ENCODE measurements around the gene GTF2E1. TPM values are rescaled to one million over a fixed set of nuclear protein-coding genes. Genes with fewer than 3 reads are reported as not detected.

GTF2E1 gene
- total RNA-seq, 4 donors from 2014 or later: 11.4 to 21.0 (median 15.3) TPM

- no peak overlapping the region for H3K4me3 ChIP-seq
- H3K27me3 ChIP-seq: no peaks in the 10 kb centered on the region
- H3K9me3 ChIP-seq: no peaks in the 10 kb centered on the region
- H3K36me3 ChIP-seq: no peaks in the 10 kb centered on the region
- TF ChIP-seq EP300 (IDR thresholded peaks at IDR 0.05) (no peak), POLR2A (IDR thresholded peaks at IDR 0.05) (no peak), CTCF (IDR thresholded peaks at IDR 0.05) (no peak), POLR2AphosphoS5 (IDR thresholded peaks at IDR 0.05) (no peak)
- ATAC-seq: no peak
- no peaks in the 10 kb centered on the region for H3K4me1 ChIP-seq
- 68 to 82% methylated on average over 2 to 6 of the region's 6 CpGs for WGBS, 2 donors (ENCODE audit: low coverage in 1 of 2)
- no peak overlapping the region for H3K27ac ChIP-seq
Measured at GRCh38 chr3:120796976-120797375, 54.4 kb downstream of the GTF2E1 start.

GRCh38 chr3:120797857-120798256 is 55.3 kb downstream of the GTF2E1 start:
- no peaks in the 10 kb centered on the region for H3K36me3 ChIP-seq
- 83 to 85% methylated on average over 1 to 2 of the region's 2 CpGs for WGBS, 2 donors (ENCODE audit: low coverage in 1 of 2)
- no peaks in the 10 kb centered on the region for H3K4me1 ChIP-seq
- H3K9me3 ChIP-seq: no peaks in the 10 kb centered on the region
- no peak overlapping the region for H3K27ac ChIP-seq
- TF ChIP-seq POLR2A (IDR thresholded peaks at IDR 0.05) (no peak), CTCF (IDR thresholded peaks at IDR 0.05) (no peak)
- no peak for ATAC-seq
- H3K4me3 ChIP-seq: no peak overlapping the region
- H3K27me3 ChIP-seq: no peaks in the 10 kb centered on the region

GRCh38 chr3:120798346-120798745 is 55.8 kb downstream of the GTF2E1 start:
- H3K36me3 ChIP-seq: no peaks in the 10 kb centered on the region
- H3K9me3 ChIP-seq: no peaks in the 10 kb centered on the region
- no peak for TF ChIP-seq EP300 (IDR thresholded peaks at IDR 0.05)
- no peak for TF ChIP-seq CTCF (IDR thresholded peaks at IDR 0.05)
- no peak for TF ChIP-seq POLR2AphosphoS5 (IDR thresholded peaks at IDR 0.05)
- no peak for TF ChIP-seq POLR2A (IDR thresholded peaks at IDR 0.05)
- no peaks in the 10 kb centered on the region for H3K4me1 ChIP-seq
- no peaks in the 10 kb centered on the region for H3K27me3 ChIP-seq
- no peak for ATAC-seq
- H3K4me3 ChIP-seq: no peak overlapping the region
- no peak overlapping the region for H3K27ac ChIP-seq
- WGBS, 2 donors (ENCODE audit: low coverage in 1 of 2): 80% methylated on average over 1 of the region's 1 CpG

GRCh38 chr3:120800625-120801024 is 58.1 kb downstream of the GTF2E1 start:
- ATAC-seq: no peak
- no peaks in the 10 kb centered on the region for H3K27me3 ChIP-seq
- H3K4me3 ChIP-seq: no peak overlapping the region
- no peaks in the 10 kb centered on the region for H3K9me3 ChIP-seq
- no peak overlapping the region for H3K27ac ChIP-seq
- TF ChIP-seq CTCF (IDR thresholded peaks at IDR 0.05) (no peak), POLR2A (IDR thresholded peaks at IDR 0.05) (no peak), POLR2AphosphoS5 (IDR thresholded peaks at IDR 0.05) (no peak), EP300 (IDR thresholded peaks at IDR 0.05) (no peak)
- no peaks in the 10 kb centered on the region for H3K4me1 ChIP-seq
- no peaks in the 10 kb centered on the region for H3K36me3 ChIP-seq

GRCh38 chr3:120801484-120801883 is 58.9 kb downstream of the GTF2E1 start:
- H3K4me1 ChIP-seq: no peaks in the 10 kb centered on the region
- no peak for TF ChIP-seq CTCF (IDR thresholded peaks at IDR 0.05)
- TF ChIP-seq POLR2A (IDR thresholded peaks at IDR 0.05): no peak
- TF ChIP-seq POLR2AphosphoS5 (IDR thresholded peaks at IDR 0.05): no peak
- TF ChIP-seq EP300 (IDR thresholded peaks at IDR 0.05): no peak
- WGBS, 2 donors (ENCODE audit: low coverage in 1 of 2): 73 to 77% methylated on average over 2 of the region's 2 CpGs
- no peaks in the 10 kb centered on the region for H3K27me3 ChIP-seq
- no peak for ATAC-seq
- H3K9me3 ChIP-seq: no peaks in the 10 kb centered on the region
- H3K27ac ChIP-seq: no peak overlapping the region
- no peaks in the 10 kb centered on the region for H3K36me3 ChIP-seq
- H3K4me3 ChIP-seq: no peak overlapping the region

Measured in gastroesophageal sphincter (tissue), 4 donors.